SIG-M5 (cell line): ENCODE data around the gene C10orf105.

Source experiments
- DNase-seq: peaks from one replicate; lab custom pipeline; 2025; lab: John Stamatoyannopoulos, UW

The C10orf105 gene

DNA sequence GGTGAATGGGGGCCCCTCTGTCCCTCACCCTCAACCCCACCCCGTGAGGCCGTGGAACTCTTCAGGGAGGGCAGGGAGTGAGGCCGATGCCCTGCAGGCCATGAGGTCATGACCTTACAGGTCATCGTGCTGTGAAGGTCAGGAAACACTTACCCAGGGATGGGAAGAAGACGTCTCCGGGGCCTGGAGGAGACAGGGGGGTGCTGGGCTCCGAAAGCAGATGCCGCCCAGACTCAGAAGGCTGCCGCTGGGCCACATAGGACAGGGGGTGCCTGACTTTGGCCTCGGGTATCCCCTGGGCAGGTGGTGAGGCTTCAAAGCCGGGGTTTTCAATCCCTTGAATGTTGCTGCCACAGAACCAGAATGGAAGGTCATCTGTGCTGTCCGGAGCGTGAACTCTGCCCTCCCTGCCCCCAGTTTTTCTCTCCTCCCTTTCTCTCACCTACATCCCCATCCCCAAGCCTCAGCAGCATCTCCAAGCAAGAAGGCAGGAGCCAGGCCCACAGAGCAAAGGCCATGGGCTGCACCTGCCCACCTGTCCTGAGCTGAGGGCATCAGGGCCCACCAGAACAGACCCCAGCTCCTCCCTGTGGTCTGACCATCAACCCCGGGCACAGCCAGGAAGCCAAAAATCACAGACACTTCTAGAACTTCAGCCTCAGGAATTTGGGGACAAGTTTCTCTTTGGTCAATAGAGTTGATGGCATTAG, 32.1 kb upstream of the C10orf105 start:
- no peak for DNase-seq

DNA sequence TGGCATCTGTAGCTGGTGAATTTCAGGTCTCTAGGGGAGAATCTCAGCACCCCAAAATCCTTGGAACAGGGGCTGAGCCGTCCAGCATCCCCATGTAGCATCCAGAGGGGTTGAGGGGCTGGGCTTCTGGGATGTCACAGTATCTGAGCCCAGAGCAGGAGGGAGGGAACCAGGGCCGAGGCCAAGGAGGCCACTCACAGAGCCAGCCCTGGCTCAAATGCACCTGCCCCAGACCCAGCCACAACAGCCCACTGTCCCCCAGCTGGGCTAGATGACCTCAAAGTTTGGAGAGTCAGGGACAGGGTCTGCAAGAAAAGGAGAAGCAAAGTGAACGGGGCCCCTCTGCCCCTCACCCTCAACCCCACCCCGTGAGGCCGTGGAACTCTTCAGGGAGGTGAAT, 31.4 kb upstream of the C10orf105 start:
- no peak for DNase-seq

DNA sequence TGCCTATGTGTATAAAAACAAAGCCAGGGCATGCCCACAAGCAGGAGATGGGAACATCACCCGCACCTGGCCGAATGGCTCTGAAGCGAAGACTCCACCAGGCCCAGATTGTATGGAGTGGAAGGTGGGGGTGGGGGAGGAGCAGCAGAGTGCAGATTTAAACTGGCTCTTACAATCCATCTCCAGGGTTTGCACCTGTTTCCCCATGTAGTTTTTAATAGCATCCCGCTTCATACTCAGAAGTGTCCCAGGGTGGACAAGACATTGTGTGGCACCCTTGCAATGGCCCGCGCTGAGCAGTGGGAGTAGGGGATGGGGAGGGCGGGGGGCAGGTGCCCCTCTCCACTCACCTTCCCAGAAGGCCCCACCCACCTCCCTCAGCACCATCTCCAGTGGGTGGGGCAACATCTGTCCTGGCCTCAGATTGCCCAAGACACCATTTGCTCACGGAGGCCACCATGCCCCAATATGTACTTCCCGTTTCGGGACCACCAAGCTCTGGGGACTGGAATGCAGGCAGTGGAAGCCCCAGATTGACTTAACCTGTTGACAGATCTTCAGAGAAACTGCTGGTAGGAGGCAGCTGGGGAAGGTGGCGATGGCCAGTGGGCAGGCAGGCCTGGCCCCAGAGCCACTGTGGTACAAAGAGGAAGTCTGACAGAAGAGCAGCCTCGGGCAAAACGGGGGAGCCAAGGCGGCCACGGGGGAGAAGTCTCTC, 30.7 kb upstream of the C10orf105 start:
- DNase-seq, result peak; percentile 33

DNA sequence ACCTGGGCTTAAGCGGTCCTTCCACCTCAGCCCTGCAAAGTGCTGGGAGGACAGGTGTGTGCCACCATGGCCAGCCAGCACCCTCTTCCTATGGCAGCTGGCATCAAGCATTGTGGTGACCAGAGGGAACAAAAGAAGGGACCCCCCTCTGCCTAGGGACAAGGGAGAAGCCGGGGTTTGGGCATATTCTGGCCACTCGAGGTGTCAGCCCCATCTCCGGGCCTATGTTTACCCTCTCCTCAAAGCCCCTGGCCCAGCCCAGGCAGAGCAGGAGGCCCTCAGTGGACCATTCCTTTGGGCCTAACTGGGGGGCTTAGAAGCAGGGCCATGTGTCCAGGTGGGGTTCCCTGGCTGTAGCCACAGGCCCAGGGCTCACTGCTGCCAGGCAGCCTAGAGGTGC, 29.8 kb upstream of the C10orf105 start:
- no peak for DNase-seq

DNA sequence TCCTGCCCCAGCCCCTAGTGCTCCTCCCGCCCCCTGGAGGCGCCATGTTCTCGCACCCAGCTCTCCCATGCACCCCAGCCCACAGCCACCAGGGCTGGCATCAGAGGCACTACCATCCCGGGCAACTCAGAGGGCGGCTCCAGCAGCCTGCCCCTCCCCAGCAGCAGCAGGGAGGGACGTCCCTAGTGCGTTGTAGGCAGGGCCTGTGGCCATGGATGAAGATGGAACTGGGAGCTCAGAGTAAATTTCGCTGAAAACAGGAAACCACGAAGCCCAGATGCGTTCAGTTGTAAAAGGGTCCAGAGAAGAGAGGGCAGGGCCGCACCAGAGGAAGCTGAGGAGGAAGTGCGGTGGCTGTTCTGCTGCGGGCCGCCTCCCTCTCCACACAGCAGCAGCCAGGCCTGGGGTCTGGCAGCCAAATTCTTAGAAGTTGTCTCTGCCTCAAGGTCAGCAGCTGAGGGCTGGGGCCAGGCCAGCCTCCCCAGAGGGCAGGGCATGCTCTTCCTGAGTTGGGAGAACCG, 29.2 kb upstream of the C10orf105 start:
- DNase-seq, result peak; percentile 93

DNA sequence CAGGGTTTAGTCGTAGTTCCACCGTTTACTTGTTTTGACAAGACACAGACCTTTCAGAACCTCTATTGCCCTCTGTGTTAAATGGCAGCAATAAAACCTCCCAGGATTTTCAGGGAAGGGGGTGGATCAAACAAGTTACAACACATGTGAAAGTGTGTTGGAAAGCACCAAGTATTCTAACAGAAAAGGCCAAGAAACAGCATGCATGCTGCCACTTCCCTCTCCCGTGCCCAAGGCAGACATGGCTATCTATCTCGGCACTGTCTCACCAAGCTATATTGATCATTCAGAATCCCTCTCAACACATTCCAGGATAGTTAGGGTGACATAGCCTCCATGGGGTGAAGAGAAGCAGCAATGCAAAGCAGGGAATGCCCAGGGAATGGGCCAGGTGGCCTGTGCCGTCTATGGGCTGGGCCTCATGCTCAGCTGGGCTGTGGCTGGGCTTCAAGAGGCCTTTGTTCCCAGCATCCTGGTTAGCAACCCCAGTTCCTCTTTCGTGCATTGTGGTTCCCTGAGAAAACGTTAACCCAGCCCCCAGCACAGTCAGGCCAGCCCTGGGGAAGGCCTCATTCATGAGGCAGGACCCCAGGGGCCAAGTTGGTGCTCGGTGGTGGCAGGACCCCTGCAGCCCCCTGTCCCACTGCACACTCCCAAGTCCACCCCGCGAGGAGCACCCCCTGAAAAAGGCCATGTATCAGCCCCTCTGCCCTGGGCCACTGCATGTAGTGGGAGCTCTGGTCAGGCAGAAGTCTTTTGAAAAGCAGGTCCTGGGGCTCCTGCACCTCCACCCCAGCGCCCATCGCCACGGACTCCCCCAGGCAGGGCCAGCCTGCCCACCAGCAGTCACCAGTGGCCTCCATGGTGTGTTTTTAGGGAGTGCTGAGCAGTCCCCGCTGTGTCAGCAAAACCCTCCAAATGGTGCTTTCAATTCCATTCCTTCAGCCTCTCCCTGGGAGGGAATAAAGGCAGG, 28.3 kb upstream of the C10orf105 start:
- DNase-seq, result peak; percentile 6

DNA sequence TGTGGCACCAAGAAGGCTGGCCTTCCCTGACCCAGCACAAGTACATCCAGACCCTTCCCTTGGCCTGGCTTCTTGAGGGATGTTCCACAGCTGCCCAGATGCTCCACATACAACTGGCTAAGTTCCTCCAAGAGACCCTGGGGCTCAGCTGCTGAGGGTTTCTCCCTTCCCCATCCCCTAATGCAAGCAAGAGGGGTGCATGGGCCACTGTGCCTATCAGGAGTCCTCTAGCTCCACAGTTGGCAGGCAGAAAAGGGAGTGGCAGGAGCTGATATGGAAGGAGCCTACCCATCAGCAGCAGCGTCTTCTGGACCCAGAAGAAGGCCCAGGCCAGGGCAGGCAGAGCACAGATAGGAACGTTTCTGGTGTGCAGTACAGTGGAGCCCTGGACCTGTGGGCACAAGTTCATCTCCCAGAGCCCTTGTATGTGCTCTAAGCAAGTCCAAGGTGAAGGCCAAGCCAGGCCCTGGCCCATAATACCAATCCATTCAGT, 27.5 kb upstream of the C10orf105 start:
- no peak for DNase-seq

DNA sequence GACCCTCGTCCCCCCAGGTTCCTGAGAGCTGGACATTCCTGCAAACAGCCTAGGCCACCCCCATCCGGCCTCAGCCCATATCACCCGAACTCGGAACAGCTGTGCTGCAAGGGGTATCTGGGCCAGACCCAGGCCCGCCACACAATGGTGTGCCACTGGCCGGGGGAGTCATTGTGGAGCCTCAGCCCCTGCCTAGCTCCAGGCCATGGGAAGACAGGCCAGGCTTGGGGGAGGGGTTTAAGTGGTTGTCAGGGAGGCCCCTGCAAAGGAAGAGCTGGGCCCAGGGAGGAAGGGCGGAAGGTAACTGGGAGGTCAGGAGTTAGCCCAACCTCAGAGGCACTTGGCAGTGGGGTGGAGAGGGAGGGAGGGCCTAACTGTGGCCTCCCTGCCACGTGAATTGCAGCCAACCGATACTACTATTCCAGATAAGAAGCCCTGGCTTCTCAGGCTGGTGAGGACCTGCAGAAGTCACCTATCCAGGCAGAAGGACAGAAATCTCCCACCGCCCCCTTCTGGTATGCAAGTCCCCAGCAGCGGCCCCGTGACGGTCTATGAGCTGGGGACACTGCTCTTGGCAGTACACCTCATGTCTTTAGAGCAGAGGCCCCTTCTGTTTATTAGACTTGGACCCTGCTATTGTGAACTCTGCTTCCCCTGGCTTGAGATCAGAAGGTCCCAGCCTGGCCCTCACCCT, 26.9 kb upstream of the C10orf105 start:
- peak; percentile 13 for DNase-seq

DNA sequence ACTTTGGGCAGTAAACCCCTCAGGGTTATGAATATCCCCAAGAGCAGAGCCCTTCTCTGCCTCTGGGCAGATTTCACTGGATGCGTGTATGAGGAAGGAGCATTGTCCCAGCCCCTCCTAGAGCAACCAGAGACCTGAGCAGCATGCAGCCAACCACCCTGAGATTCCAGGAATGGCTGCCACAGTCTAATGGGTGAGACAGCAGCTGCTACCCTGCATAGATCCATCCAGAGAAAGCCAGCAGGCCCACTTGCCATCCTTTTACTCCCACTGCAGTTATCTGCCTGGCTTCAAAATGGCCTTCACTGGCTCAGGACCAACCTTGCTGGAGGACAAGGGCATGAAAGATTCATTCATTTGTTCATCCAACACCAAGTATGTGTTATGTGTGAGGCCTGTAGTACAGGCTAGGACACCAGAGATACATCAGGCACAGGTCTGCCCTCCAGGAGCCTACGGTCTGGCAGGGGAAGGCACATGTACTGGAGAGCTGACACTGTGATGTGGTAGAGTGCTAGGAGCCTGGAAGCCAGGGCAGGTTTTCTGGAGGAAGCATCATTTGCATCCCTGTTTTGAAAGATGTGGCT, 26.2 kb upstream of the C10orf105 start:
- no peak for DNase-seq

DNA sequence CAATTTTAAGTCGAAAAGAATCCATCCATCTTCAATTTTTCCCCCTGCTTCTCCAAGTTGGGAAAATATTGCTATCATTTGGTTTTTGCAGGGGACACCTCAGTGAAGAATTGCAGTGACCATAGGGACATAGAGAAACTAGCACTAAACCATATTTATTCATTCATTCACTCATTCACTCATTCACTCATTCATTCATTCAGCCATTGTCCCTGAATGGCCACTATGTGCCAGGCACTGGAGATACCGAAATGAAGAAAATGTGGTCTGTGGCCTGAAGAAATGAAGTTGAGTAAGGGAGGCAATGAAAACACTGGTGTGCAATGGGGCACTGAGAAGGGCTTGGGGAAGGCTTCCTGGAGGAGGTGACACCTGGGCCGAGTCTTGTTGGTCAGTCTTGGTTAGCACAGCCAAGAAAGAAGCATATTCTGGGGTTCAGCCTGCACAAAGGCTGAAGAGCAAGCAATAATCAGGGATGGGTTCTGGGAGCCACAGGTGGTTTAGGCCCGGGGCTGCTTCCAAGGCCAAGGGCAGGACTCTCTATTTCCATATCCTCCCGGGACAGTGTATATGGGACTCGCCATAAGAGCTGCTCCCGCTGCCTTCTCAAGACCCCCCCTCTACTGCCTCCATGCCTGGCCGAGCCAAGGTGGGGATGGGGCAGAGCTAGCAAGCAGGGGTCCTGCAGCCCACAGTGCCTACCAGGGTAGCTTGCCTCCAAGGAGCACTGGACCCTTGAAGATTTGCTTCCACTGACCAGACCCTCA, 25.5 kb upstream of the C10orf105 start:
- DNase-seq, result no peak

DNA sequence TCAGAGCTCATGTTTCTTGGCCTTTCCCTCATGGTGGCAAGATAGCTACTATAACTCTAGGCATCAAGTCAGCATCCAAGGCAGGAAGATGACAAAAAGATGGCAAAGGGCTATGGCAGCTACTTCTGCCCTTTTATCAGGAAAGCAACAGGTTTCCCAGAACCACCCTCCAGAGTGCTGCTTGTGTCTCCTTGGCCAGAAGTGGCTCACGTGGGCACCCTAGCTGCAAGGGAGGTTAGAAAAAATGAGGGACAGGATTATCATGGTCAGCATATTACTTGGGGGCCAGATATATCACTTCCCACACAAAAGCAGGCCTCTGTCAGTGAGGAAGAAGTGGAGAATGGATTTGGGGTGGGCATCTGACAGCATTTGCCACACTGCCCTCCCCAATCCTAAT, 24.3 kb upstream of the C10orf105 start:
- no peak for DNase-seq

DNA sequence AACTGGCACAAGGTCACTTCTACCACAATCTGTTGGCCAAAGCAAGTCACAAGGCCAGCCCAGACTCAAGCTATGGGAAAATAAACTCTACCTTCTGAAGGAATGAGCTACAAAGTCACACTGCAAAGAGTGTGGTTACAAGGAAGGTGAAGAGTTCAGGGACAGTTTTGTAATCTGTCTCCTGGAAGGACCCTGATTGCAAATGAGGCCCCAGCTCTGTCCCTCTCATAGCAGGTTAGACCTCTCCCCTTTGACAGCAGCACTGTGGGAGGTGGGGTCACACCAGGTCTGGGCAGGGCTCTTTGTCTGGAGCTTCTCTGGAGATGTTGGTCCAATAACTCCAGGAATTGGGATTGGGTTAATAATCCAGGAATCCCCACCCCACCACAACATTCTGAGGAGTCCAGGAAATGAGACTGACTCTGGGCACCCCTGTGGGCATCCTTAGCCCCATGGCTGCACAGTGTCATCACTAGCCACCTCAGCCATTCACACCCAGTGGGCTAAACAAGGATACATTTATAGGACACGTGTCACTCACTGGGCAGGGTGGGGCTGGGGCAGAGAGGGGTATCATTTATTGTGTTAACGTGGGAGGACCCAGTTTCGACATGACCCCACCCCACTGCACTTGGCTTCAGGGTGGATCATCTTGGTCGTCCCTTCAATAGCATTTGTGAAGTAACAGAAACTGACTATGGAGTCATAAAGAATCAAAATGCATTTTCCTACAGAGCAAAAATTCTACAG, 23.7 kb upstream of the C10orf105 start:
- no peak for DNase-seq

DNA sequence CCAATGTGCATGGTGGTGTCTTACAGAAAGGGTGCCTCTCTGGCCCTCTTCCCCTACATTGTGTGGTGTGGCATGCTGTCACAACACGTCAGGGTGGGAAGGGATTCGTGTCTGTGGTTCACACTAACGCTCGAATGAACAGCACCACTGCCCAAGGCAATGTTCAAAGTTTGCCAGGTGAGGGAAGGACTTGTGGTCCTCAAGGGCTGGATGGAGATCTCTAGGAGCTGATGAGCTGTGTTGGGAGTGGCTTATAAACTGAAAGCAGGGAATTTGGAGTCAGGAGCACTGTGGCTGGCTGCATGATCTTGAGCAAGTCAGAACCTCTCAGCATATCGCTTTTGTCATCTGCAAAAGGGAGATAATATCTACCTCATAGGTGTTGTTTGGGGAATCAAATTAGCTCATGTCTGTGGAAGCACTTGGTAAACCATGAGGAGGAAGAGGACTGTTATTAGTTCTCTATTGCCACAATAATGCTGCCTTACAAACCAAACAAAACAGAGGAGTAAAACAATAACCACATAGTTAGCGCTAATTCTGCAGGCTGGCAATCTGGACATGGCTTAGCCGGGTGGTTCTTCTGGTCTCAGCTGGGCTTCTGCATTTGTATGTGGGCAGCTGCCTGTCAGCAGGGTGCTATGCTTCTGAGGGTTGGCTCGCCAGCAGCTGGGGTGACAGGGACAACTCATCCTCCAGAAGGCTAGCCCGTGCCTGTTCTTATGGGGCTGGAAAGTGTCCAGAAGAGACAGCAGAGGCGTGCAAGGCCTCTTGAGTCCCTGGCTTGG, 22.9 kb upstream of the C10orf105 start:
- DNase-seq, result no peak

DNA sequence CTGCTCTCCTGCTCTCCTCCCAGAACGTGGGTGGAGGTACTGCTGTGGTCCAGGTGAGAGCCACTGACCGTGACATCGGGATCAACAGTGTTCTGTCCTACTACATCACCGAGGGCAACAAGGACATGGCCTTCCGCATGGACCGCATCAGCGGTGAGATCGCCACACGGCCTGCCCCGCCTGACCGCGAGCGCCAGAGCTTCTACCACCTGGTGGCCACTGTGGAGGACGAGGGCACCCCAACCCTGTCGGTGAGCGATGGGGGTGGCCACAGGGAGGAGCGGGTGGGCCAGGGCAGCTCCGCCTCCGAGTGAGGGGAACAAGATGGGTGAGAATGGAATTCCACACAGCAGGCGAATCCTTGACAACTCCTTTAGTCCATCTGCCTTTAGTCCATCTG, 22.1 kb upstream of the C10orf105 start:
- no peak for DNase-seq

DNA sequence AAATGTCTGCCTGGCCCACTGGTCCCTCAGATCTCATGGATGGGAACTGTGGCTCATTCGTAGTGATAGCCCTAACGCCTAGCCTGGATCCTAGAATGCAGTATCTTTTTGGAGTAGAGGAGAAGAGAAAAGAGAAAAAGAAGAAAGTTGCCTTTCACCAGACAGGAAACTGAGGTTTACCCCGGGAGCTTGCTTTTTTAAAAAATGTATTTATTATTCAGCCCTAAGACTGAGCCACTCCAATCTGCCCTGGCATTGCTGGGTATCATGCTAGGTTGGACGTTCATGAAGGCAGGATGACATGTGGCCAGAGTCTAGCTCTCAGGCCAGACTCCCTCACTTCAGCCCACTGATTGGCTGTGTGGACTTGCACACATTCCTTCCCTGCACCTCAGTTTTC, 21.5 kb upstream of the C10orf105 start:
- DNase-seq, result no peak

DNA sequence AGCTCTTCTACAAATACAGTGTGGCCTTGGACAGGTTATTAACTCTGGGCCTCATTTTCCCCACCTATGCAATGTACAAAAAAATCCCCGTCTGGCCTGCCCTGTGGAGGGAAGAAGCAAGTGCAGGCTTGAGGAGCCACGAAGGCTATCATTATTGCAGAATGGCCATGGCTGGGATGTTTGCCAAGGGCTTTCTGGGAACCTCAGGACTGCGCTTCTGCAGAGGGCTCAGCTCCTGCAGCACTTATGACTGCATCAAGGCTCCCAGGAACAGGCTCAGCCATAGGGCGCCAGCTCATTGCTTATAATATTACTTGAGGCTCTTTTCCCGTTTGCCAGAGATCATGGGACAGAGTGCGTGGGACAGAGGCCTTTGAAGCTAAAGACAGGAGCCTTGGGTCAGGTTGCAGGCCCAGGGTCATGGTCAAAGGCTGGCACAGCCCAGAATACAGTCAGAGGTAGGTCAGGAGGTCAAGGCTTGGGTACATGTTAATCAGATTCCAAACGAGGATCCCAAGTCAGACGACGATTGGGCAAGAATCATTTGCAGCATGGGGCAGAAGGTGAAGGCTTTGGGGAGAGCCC, 20.6 kb upstream of the C10orf105 start:
- no peak for DNase-seq

DNA sequence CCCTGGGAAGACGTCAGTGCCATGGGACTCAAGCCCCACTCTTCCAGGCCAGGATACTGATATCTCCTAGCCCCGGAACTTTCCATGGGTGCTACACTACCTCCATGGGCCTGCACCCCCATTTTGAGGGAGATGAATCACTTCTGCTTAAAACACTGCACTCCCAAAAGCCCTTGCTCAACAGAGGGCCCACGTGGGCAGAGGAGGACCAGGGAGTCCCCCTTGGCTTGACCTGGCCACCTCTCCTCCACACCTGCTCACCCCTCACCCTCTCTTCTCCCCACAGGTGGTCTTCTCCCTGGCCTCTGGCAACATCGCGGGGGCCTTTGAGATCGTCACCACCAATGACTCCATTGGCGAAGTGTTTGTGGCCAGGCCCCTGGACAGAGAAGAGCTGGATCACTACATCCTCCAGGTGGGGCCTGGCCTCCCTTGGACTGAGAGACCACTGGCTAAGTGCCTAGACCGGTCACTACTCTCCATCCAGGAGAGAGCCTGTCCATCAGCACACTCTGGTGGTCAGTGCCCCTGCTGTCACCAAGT, 19.9 kb upstream of the C10orf105 start:
- DNase-seq, result no peak

DNA sequence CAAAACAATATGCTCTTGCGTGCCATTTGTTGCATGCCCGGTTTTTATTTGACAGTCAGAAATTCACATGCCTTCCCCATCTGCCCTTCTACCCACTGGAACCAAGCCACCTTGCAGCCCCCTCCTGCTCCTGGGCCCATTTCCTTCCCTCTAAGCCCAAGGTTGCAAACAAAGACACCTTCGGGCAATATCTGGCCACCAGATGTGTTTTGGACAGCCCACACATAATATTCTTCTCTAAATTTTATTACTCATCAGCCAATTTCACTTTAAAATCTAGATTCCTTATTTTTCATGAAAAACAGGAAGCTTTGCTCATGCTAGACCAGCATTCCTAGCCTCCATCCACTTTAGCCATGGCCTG, 18.2 kb upstream of the C10orf105 start:
- no peak for DNase-seq
